NCI-H2107 (cell line): ENCODE results near the gene ANKFN1.

Source experiments
- DNase-seq: peaks from one replicate; lab custom pipeline; 2025; lab: John Stamatoyannopoulos, UW

The ANKFN1 gene

DNA sequence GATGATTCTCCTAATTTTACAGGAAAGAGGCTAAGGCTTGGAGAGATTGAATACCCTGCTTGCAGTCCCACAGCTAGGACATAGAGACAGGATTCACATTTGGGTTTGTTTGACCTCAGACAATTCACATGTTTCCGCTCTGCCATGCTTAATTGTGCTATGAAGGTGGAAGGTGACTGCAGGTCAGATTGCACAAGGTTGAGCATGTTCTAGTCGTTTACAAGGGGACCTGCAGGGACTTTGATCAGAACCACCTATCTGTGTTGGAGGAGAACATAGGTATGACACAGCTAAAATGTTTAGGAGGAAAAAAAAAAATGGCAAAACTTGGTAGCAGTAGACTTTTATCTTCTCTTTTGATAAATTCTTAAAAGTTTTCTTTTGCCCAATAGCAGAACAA, 4.9 kb upstream of the ANKFN1 start:
- DNase-seq, result no peak

DNA sequence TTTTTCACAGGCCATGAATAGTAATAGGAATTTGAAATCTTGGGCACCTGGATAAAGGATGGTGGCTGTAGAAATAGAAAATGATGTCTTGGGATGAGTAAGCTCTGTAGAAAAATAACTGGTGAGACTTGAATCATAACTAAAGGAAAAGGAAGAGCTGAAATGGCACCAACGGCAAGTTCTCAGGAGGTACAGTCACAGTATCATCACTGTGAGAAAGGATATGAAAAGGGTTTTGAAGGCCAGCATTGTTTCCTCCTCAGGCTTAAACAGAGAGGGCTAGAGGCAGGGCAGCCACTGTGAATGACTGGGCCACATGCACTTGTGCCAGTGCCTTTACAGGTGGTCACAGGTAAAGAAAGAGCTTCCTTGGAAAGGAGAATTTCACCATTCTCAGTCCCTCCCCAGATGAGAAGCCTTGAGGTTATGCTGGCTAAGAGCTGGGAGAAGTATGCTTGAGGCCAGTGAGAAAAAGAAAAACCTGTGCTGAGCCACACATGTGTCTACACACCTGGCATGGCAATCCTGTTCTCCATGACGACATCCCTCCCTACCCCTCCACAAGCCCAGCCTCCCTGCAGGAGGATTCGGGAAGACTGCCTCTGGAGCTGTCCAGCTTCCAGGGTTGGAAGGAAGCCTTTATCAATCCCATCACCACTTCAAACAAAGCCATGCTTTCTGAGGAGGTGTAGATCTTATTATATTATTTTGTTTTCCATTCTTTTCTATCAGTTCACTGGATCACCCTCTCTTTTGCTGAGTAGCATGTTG, 3.8 kb upstream of the ANKFN1 start:
- DNase-seq, result no peak

DNA sequence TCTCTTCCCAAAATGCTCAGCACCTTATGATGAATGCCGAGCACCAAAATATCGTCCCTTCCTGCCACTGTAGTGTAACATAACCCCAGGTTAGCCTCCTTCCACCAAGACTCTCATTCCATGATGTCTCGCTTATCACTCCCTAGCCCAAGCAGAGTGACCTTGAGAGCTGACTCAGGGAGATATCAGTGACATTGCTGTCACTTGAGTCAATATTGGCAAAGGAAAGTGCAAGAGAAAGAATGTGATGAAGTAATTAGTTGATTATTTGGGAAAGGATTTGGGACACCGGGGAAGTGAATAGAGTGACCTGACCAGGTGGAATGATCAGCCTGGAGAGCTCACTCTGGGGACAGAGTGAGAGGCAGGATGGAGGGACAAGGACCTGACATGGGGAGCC, 2.6 kb upstream of the ANKFN1 start:
- no peak for DNase-seq

DNA sequence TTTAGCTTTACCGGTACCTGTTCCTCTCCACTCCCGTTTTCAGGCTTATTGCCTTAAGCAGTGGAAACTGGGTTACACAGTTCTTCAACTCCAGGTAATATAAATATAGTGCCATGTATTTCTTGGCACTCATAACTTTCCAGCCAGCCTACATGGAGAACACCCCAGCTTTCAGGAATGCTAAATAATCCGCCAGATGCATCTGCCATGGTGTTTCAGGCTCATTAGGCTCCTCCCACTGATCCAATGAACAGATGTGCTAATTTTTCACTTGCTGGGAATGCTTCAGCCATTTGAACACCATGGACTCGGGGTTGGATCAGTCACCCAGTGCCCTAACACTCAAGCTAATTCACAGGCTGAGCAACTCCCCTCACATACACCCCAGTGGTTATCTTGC, 4.6 kb downstream of the ANKFN1 start:
- no peak for DNase-seq

DNA sequence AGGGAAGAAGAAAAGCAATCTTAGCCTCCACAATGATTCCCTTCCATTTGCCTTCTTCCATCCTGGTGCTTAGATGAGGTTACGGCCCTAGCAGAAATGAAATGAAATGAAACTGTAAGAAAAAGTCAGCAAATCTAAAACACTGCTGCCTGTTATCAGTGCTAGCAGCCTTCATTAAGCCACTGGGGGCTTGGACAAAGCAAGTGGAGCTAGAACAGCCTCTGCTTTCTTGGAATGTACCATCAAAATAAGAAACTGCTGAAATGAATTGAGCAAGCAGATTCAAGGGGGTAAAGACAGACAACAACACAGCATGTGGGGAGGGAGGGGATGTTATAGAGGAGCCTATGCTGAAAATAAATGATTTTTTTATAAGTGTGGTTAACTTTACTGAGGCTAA, 5.1 kb downstream of the ANKFN1 start:
- no peak for DNase-seq

DNA sequence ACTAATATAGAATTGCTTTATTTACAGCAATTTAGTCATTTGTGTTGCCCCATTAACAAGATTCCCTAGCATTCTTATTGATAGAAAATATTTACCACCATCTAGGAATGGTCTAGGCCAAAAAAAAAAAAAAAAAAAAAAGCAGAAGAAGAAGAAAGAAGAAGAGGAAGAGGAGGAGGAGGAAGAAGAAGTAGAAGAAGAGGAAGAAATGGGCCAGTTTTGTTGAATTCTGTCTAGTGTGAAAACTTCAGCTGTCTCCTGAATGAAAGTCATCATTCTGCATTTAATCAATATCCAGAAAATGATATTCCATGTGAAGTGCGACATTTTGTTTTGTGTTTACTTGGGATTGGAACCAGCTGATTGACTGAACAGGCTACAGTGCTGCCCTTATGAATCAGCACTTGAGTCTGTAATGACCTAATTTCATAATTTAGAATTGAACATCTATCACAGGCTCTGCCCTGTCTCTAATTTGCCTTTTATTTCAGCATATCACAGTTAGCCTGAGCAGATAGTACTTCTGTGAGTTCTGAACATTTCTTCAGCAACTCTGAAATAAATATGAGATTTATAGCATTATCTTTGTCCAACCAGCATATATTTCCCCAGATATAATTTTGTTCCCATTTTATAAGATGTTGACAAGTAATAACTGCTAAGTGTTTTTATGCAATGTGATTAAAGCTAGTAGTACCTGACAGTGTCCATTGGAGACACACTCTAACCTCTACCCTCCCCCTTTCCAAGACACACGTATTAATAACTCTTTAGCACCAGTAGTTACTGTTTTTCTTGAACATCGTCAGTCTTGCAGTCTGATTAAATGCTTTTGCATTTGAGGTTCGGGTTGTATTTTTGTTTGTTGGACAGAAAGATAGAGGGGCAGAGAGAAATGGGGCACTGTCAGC, 5.9 kb downstream of the ANKFN1 start:
- no peak for DNase-seq

DNA sequence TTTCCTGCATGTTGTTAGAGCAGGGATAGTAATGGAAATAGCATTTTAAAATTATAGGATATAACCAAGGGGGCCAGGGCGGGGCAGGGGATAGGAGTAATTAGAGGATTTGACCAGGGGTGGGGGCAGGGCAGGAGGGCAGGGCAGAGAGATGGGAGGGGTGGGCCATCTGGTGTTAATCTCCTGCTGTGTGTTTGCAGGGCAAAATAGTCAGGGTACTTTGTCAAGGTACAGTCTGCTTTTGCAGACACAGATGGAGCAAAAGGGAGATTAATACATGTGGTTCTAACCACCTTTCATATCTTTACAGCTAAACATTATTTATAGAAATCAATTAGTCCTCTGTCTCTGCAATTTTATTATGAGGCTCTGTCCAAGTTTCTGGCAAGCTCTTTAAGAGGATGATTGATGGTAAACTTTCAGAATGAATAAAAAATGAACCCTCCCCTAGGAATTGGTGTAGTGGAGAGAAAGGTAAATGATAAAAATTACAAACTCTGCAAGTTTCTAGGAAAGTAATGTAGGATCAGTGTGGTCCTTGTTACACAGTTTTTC, 6.6 kb downstream of the ANKFN1 start:
- no peak for DNase-seq

DNA sequence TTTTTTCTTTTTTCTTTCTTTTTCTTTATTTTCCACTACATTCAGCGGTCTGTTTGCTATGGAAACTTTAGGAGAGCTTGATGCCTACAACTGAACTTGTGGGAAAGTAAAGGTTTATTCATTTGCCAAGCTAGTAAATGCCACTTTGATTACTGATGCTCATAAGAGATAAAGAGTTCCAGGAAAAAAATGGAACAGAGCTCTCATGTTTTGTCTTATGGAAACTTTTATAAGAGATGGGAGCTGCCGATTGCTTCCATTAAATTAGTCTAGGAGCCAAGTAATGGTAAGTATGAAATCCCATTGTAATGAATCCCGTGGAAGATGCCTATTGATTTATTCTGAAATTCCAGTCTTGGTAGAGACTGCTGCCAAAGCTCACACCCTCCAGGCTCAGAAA, 7.1 kb downstream of the ANKFN1 start:
- no peak for DNase-seq

DNA sequence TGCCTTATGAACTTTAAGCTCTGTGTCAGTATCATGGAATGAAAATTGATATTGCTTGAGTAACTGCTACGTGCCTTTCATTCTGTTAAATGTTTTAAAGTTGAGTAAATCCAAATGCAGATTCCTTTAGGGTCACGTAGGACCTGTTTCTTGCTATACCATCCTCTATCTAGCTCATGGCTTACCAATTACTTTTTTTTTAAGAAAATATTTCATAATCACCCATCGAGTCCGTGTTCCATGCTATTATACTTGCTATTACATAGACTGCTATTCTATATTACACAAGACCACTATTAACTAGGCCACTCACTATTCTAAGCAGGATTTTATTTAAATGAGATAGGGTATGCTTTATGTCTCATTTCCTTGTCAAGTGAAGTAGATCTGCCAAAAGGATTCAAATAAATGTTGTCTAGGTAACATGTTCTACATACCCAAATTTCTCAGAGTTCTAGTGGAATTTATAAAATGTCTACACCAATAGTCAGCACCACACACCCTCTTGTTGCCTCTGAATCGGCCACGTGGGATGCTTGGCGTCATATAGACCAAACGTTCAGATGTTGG, 11.9 kb downstream of the ANKFN1 start:
- DNase-seq, result no peak

DNA sequence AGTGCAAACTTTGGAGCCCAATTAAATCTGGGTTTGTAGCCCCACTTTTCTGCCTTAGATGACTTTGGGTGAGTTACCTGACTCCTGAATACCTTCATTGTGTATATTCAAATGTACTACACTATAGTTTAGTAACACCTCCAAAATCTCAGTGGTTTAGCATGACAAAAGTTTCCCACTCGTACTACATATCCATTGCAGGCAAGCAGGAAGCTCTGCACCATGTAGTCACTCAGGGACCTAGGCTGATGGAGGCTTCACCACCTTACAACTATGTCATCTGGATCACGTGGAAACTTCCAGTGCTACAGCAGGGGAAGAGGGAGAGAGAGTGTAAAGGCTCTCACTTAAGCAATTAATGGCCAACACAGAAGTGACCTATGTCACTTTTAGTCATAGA, 14.2 kb downstream of the ANKFN1 start:
- DNase-seq, result no peak

DNA sequence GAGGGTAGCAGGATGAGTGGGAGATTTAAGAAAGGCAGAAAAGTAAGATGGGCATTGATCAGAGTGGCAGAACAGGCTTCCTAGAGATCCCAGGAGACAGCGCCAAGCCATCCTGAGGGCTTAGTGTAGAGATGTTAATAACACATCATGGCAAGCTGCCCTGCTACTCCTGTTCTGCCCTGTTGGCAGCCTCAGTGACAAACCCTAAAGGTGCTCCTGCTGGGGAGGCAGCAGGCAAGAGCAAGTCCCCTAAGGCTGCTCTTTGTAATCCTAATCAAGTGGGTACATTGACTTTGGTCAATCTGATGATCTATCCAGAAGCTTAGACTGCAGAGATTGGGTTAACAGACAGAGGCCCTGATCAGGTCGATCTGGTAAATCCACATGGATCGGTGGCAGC, 16.3 kb downstream of the ANKFN1 start:
- DNase-seq, result no peak

DNA sequence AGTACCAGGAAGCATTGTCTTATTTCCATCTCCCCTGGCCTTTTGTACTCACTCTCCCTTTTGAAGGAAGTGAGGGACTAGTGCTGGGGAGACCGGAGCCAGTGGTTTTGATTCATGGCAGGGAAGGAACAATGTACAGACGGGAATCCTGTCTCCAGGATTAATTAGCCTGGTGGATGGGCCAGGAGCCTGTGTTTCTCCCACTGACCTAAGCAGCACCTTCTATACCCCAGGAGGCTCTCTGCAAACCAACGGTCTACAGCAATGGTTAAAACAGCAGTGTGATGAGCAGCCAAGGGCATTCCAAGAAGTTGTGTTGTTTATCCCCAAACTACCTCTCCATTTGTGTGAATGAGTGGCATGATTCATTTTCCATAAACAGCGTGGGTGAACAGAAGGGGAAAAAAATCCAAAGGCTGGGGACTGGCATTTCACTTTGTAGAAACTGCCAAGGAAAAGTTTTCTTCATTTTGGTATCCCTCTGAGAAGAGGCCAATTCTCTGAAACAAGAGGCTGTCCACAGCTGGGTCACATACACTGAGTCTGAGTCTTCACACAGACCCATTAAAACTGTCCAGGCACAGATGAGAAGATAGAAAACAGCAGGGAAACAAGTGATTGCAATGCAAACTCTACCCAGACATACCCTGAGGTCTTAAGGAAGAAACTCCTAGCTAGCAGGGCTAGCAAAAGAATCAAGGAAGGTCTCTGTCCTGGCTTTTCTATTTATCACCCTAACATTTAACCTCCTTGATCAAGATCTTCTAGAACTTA, 18.1 kb downstream of the ANKFN1 start:
- no peak for DNase-seq

DNA sequence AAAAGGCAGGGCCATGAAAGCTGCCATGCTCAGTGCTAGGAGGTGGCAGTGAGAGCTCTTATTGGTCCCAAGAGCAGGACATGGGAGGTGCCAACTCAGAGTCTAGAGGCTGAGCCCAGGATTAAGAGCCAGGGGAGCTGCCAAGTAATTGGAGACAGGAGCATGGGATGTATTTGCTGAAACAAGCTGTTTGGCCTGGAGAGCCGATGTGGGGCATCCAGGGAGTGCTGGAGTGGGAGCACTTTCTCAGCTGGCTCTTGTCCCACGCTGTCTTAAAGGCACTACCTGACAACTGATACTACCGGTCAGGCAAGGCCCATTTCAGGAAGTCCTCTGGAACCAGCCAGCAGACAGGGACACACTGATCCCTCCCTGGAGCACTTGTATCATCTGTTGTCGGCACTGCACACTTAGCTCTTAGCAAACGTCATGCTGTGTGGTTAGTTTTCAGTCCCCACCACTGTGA, 19.3 kb downstream of the ANKFN1 start:
- DNase-seq, result no peak

DNA sequence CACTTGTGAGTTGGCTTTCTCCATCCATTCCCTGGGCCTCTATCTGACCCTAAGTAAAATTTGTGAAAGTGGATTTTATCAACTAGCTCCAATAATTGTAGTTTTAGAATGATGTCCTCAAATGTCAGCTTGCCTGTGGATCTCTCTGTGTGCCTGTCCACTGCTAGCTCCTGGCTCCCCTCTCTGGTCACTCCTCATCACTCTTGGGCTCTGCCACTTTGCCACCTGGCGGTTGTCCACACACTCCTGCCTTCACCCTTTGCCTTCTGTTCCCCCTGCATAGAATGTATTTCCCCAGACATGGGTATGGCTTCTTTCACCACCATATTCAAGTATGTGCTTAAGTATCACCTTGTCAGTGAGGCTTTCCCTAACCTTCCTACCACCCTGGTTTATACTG, 19.8 kb downstream of the ANKFN1 start:
- no peak for DNase-seq

DNA sequence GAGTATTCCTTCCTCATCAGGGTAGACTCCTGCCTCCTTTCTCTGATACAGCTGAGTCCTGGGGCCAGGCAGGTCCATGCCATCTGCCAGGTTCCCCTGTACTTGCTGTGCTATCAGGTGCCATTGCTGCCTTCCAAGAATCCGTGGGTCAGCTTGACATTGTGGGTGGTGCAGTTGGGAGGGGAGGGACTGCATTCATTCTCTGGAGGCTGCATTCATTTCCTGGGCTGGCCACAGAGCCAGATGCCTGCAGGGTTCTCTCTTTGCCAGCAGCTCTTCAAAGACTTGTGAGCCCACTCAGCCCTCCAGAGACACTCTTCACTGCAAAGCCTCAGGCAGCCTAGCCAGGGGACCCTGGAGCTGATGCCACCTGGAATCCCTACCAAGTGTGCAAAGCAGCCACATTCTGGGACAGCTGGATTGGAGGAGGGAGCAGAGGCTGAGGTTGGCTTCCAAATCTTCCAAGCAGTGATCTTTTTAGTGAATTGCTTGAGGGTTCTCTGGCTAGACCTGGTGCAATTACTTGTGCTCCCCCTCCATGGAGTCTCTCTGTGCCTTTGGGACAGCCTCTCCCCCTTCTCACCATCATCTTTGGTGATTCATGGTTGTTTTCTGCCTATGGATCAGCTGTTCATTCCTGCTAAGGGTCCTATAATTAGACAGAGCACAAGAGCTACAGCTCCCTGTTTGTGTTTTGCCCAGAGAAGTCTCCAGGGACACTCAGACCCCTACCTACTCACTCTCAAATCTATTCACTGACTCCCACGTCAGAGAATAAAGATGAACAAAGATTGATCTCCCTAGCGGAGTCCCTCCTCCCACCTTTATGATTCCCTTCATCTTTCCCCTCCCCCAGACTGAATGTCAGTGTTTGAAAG, 20.9 kb downstream of the ANKFN1 start:
- no peak for DNase-seq

DNA sequence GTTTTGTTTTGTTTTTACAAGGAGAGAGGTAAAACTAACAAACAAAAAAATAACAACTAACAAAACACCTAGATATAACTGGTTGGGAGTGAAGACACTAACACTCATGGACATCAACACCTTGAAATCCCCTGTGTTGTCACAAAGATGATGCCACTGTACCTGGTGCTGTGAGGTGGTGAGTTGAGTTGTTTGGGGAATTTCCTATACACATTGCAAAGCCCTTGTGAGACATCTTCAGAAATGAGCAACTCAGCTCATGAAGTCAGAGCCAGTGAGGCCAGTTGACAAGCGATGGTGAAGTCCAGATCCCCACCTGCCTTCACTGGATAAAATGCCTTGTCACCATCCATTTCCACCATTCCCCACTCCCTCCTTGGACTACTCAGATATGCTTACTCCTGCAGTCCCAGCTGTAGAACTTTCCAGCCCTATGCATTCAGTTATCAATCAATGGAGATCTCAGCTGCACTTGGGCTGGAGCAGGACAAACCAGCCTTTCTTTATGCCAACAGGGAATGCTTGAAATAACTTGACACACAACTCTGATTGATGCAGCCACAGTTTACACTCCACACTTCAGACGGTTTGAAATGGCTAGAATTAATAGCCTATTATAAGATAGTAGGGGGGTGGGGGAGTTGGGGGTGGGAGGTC, 22.2 kb downstream of the ANKFN1 start:
- no peak for DNase-seq

DNA sequence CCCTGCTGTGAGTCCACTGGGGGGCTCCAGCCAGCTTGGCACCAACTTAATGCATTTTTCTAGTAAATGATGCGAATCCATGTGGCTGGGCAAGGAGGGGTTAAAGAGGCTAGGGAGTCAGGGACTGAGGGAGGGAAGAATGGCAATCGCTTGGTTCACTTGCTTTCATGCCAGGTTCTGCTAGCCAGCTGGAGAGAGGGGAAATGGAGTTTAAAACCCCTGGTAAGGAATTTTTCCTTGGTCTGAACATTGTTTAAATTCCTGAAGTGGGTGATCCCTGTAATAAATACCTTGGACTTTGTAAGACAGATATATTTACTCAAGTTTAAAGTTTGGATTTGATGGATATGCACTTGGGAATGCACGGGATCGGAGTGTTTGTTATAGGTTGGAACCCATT, 22.8 kb downstream of the ANKFN1 start:
- DNase-seq, result no peak

DNA sequence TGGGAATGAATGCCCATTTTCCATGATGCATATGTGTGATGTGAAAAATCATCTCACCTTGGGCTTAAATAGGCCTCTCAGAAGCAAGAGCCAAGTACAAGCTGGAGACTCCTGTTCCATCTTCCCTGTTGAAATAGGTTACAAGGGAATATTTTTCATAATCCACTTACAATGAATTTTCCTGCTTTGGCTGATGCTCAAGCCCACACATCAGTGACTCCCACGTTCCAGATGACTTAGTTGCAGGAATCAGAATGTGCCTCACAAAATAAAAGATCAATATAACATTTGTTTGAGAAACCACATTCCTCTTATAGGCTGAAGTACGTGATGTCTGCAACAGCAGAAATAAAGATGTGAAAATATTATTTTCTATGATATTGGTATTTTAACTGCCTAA, 24.1 kb downstream of the ANKFN1 start:
- DNase-seq, result no peak

DNA sequence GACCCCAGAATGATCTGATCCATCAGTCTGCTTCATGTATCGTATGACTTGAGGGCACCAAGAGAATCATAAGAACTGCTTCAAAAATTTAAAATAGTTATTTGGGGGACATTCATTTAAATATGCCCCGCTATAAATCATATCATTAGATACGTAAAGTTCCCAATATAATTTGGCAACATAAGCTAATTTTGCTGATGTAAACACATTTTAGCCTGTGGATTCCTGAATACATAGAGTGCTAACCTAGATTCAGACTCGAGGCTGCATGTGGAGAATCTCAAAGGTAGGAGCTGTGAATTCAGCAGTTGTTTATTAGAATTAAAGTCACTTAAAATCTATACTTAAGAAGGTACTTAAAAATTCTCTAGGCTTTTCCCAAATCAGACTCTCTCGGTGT, 24.9 kb downstream of the ANKFN1 start:
- DNase-seq, result no peak

DNA sequence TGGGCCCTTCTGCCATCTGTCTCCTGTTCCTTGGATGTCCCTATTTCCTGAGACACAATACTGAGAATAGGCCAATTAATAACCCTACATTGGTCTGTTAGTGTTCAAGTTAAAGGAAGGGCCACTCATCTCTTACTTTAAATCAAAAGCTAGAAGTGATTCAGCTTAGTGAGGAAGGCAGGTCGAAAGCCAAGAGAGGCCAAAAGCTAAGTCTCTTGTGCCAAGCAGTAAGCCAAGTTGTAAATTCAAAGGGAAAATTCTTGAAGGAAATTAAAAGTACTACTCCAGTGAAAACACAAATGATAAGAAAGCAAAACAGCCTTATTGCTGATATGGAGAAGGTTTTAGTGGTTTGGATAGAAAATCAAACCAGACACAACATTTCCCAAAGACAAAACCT, 28.8 kb downstream of the ANKFN1 start:
- no peak for DNase-seq
